H9 (cell line): ENCODE measurements around the gene TSPAN5. TPM values are rescaled to one million over a fixed set of nuclear protein-coding genes. Genes with fewer than 3 reads are reported as not detected.

Source experiments
- DNase-seq: peaks from one replicate; pipeline ENCODE4 v3.0.0-alpha.2; 2017
- H2AFZ ChIP-seq: one replicate; pipeline ENCODE4 v1.6.1; 2013; ENCODE audit warnings: mild to moderate bottlenecking, low read length, control low read depth, moderate library complexity
- H2AK5ac ChIP-seq: 2 replicates; pipeline ENCODE4 v1.6.1; 2013; ENCODE audit warnings: low read length, control low read depth, mixed read lengths; ENCODE audit not compliant: insufficient read length
- H2BK120ac ChIP-seq: one replicate; pipeline ENCODE4 v1.6.1; 2013; ENCODE audit warnings: low read depth, mild to moderate bottlenecking, low read length, control low read depth, inconsistent platforms; ENCODE audit not compliant: poor library complexity, severe bottlenecking
- H2BK12ac ChIP-seq: 2 replicates; pipeline ENCODE4 v1.6.1; 2013; ENCODE audit warnings: low read length, control low read depth, mixed read lengths, low read depth; ENCODE audit not compliant: insufficient read length
- H2BK15ac ChIP-seq: 2 replicates; pipeline ENCODE4 v1.6.1; 2013; ENCODE audit warnings: low read depth, low read length, control low read depth
- H2BK20ac ChIP-seq: one replicate; pipeline ENCODE4 v1.6.1; 2013; ENCODE audit warnings: low read depth, mild to moderate bottlenecking, low read length, control low read depth, inconsistent platforms; ENCODE audit not compliant: poor library complexity, severe bottlenecking
- H2BK5ac ChIP-seq: 2 replicates; pipeline ENCODE4 v1.6.1; 2013; ENCODE audit warnings: low read length, control low read depth, mixed read lengths; ENCODE audit not compliant: insufficient read length
- H3K14ac ChIP-seq: 2 replicates; pipeline ENCODE4 v1.6.1; 2013; ENCODE audit warnings: low read length, control low read depth; ENCODE audit not compliant: insufficient read depth
- H3K18ac ChIP-seq: 2 replicates; pipeline ENCODE4 v1.6.1; 2013; ENCODE audit warnings: low read depth, mild to moderate bottlenecking, mixed read lengths, low read length, control low read depth; ENCODE audit not compliant: insufficient read length
- H3K23ac ChIP-seq: 2 replicates; pipeline ENCODE4 v1.6.1; 2013; ENCODE audit warnings: low read length, control low read depth, mixed read lengths, low read depth; ENCODE audit not compliant: insufficient read length
- H3K23me2 ChIP-seq: 2 replicates; pipeline ENCODE4 v1.6.1; 2013; ENCODE audit warnings: low read depth, mild to moderate bottlenecking, mixed read lengths, low read length, control low read depth; ENCODE audit not compliant: insufficient read length, poor library complexity, severe bottlenecking
- H3K27ac ChIP-seq: 2 replicates; pipeline ENCODE4 v1.5.1; 2013; ENCODE audit warnings: low read length, control low read depth, mixed read lengths, low read depth; ENCODE audit not compliant: insufficient read length
- H3K27me3 ChIP-seq: 2 replicates; pipeline ENCODE4 v1.6.1; 2013; ENCODE audit warnings: low read length, control low read depth, inconsistent platforms; ENCODE audit not compliant: insufficient read depth
- H3K4ac ChIP-seq: 2 replicates; pipeline ENCODE4 v1.6.1; 2013; ENCODE audit warnings: low read depth, mild to moderate bottlenecking, control low read depth, inconsistent platforms, low read length, moderate library complexity
- H3K4me1 ChIP-seq: 2 replicates; pipeline ENCODE4 v1.6.1; 2013; ENCODE audit warnings: low read length, control low read depth, inconsistent platforms; ENCODE audit not compliant: insufficient read depth
- H3K4me2 ChIP-seq: 2 replicates; pipeline ENCODE4 v1.6.1; 2013; ENCODE audit warnings: low read length, control low read depth, mixed read lengths; ENCODE audit not compliant: insufficient read length, insufficient read depth
- H3K56ac ChIP-seq: 2 replicates; pipeline ENCODE4 v1.6.1; 2013; ENCODE audit warnings: low read depth, mild to moderate bottlenecking, mixed read lengths, low read length, control low read depth; ENCODE audit not compliant: insufficient read length
- H3K79me1 ChIP-seq: 2 replicates; pipeline ENCODE4 v1.6.1; 2013; ENCODE audit warnings: low read depth, mild to moderate bottlenecking, moderate library complexity, low read length, control low read depth, inconsistent platforms; ENCODE audit not compliant: insufficient read depth, poor library complexity, severe bottlenecking
- H3K79me2 ChIP-seq: 2 replicates; pipeline ENCODE4 v1.6.1; 2013; ENCODE audit warnings: low read length, control low read depth, inconsistent platforms; ENCODE audit not compliant: insufficient read depth
- H3K9ac ChIP-seq: 2 replicates; pipeline ENCODE4 v1.6.1; 2013; ENCODE audit warnings: low read length, control low read depth, mixed read lengths; ENCODE audit not compliant: insufficient read length; ENCODE audit errors: extremely low read depth
- H3K9me3 ChIP-seq: one replicate; pipeline ENCODE4 v1.6.1; 2013; ENCODE audit warnings: low read depth, low read length, inconsistent platforms; ENCODE audit not compliant: control insufficient read depth
- H3T11ph ChIP-seq: one replicate; pipeline ENCODE4 v1.6.1; 2013; ENCODE audit warnings: mild to moderate bottlenecking, low read length, control low read depth, inconsistent platforms
- H4K20me1 ChIP-seq: one replicate; pipeline ENCODE4 v1.6.1; 2013; ENCODE audit not compliant: control insufficient read depth, insufficient read length, insufficient read depth
- H4K5ac ChIP-seq: 2 replicates; pipeline ENCODE4 v1.6.1; 2013; ENCODE audit warnings: low read depth, mild to moderate bottlenecking, mixed read lengths, low read length, control low read depth; ENCODE audit not compliant: insufficient read length
- H4K8ac ChIP-seq: replicated peaks from 2 replicates; pipeline ENCODE4 v1.6.1; 2013; ENCODE audit warnings: low read length, control low read depth, mixed read lengths, low read depth; ENCODE audit not compliant: insufficient read length
- H4K91ac ChIP-seq: 2 replicates; pipeline ENCODE4 v1.6.1; 2013; ENCODE audit warnings: low read depth, mild to moderate bottlenecking, moderate library complexity, mixed read lengths, low read length, control low read depth; ENCODE audit not compliant: insufficient read length
- H3K27ac Mint-ChIP-seq, 3 experiments: 2 replicates in 2 of 3; 3 replicates in 1 of 3; pipeline ENCODE4 v1.8.0; 2020 to 2021; ENCODE audit warnings: mixed read lengths in 3 of 3, mild to moderate bottlenecking in 1 of 3, moderate library complexity in 1 of 3
- H3K27me3 Mint-ChIP-seq: 2 replicates; pipeline ENCODE4 v1.8.0; 2021; ENCODE audit warnings: low read depth, mild to moderate bottlenecking, moderate library complexity, mixed read lengths
- H3K36me3 Mint-ChIP-seq, 3 experiments: 2 replicates in 2 of 3; 3 replicates in 1 of 3; pipeline ENCODE4 v1.8.0; 2020 to 2021; ENCODE audit warnings: low read depth in 3 of 3, mixed read lengths in 3 of 3; ENCODE audit not compliant: insufficient read depth in 1 of 3
- H3K4me1 Mint-ChIP-seq, 2 experiments: 2 replicates each; pipeline ENCODE4 v1.8.0; 2020; ENCODE audit warnings: mixed read lengths in 2 of 2
- H3K4me3 Mint-ChIP-seq, 2 experiments: 2 replicates in 1 of 2; 3 replicates in 1 of 2; pipeline ENCODE4 v1.8.0; 2020 to 2021; ENCODE audit warnings: mild to moderate bottlenecking in 2 of 2, mixed read lengths in 2 of 2, moderate library complexity in 1 of 2
- H3K9me3 Mint-ChIP-seq, 2 experiments: 2 replicates in 1 of 2; 3 replicates in 1 of 2; pipeline ENCODE4 v1.8.0; 2020; ENCODE audit warnings: mild to moderate bottlenecking in 2 of 2, mixed read lengths in 2 of 2, moderate library complexity in 1 of 2
- CTCF ChIP-seq: fragments of 200-600 bp; sonication (generic); conservative IDR thresholded peaks from 3 replicates; pipeline ENCODE4 v1.8.0; 2021; ENCODE audit warnings: antibody characterized with exemption, mild to moderate bottlenecking
- WGBS: extraction: QIAGEN DNeasy Blood & Tissue Kit; methylation state at CpG from one replicate; pipeline ENCODE4 v1.1.7; 2013; ENCODE audit warnings: missing lambda C conversion rate, low lambda C conversion rate, mixed read lengths; ENCODE audit not compliant: insufficient read length; ENCODE audit errors: extremely low coverage; 5-methylcytosine and 5-hydroxymethylcytosine counted together
- total RNA-seq: library from RNA; stranded (reverse); gene quantifications from 2 replicates; pipeline ENCODE4 v1.2.1, GENCODE V29; 2021

Gene TSPAN5
- total RNA-seq, 1 experiment from 2014 or later = 7.0 TPM

GRCh38 chr4:98633159-98633558 lies 25.3 kb downstream of the TSPAN5 start:
- H3T11ph ChIP-seq = no peak overlapping the region
- H3K36me3 Mint-ChIP-seq = no peaks in the 10 kb centered on the region

More at GRCh38 chr4:98633159-98633558, 25.3 kb downstream of the TSPAN5 start:
- Histone ChIP-seq H3K18ac (no peak overlapping the region), H3K23ac (no peak overlapping the region), H2BK15ac (no peak overlapping the region), H3K4ac (no peak overlapping the region), H3K14ac (no peak overlapping the region), H2AFZ (no peak overlapping the region), H3K56ac (no peak overlapping the region), H4K20me1 (peaks cover 2% of the 10 kb centered on the region), H3K4me1 (no peaks in the 10 kb centered on the region), H3K79me1 (no peaks in the 10 kb centered on the region), H4K5ac (no peak overlapping the region), H2AK5ac (no peak overlapping the region), H3K4me2 (no peak overlapping the region), H3K79me2 (peaks cover 1% of the 10 kb centered on the region; the same call in 1 of the 2 replicates), H4K91ac (no peak overlapping the region), H4K8ac (no peak overlapping the region), H2BK12ac (no peak overlapping the region), H3K23me2 (no peaks in the 10 kb centered on the region), H3K9me3 (no peaks in the 10 kb centered on the region), H2BK20ac (no peak overlapping the region), H3K27ac (no peak overlapping the region), H2BK5ac (no peak overlapping the region), H2BK120ac (no peak overlapping the region), H3K27me3 (no peaks in the 10 kb centered on the region), H3K9ac (no peak overlapping the region)
- H3K9me3 Mint-ChIP-seq = no peaks in the 10 kb centered on the region
- no peaks in the 10 kb centered on the region; the same call in 1 of the 2 replicates for H3K27me3 Mint-ChIP-seq
- H3K27ac Mint-ChIP-seq = no peak overlapping the region
- H3K4me1 Mint-ChIP-seq = peaks cover 3 to 11% of the 10 kb centered on the region in 2 experiments; a peak in 3 of 4 replicates
- TF ChIP-seq CTCF = no peak
- WGBS = no CpG with 5 or more reads among the region's 3 CpGs
- H3K4me3 Mint-ChIP-seq = no peak overlapping the region
- DNase-seq = no peak
